Hematopoietic multipotent progenitor cell treated with erythropoietin and hydrocortisone succinate and interleukin-3 and kit ligand, for 17 days (in vitro differentiated cells): ENCODE measurements around the gene VAV2.
A peak's percentile ranks its signal among the peaks of the same experiment; 100 is the strongest.

Source experiments
- DNase-seq: peaks from one replicate; pipeline ENCODE4 v3.0.0-alpha.2; 2015; ENCODE audit warnings: low spot score

Gene VAV2

GRCh38 chr9:133874659-133875058 is 117.5 kb downstream of the VAV2 start:
- DNase-seq, result no peak

- no peak for DNase-seq
Observed at GRCh38 chr9:133874060-133874657, 118.0 kb downstream of the VAV2 start.

- no peak for DNase-seq
Observed at GRCh38 chr9:133873461-133873891, 118.6 kb downstream of the VAV2 start.

- DNase-seq, result no peak
Observed at GRCh38 chr9:133873009-133873408, 119.1 kb downstream of the VAV2 start.

GRCh38 chr9:133870598-133871595 is 121.2 kb downstream of the VAV2 start:
- no peak for DNase-seq

- DNase-seq, result peak; percentile 74
Observed at GRCh38 chr9:133869674-133870405, 122.3 kb downstream of the VAV2 start.

GRCh38 chr9:133868203-133868602 is 123.9 kb downstream of the VAV2 start:
- no peak for DNase-seq

GRCh38 chr9:133866946-133867345 is 125.2 kb downstream of the VAV2 start:
- DNase-seq, result no peak

- DNase-seq, result no peak
Observed at GRCh38 chr9:133864011-133864410, 128.1 kb downstream of the VAV2 start.

- no peak for DNase-seq
Observed at GRCh38 chr9:133863257-133863592, 128.9 kb downstream of the VAV2 start.

GRCh38 chr9:133862585-133863256 is 129.4 kb downstream of the VAV2 start:
- DNase-seq, result no peak

GRCh38 chr9:133861692-133862091 is 130.4 kb downstream of the VAV2 start:
- DNase-seq, result no peak

GRCh38 chr9:133861086-133861485 is 131.0 kb downstream of the VAV2 start:
- DNase-seq, result no peak

GRCh38 chr9:133858771-133859170 is 133.4 kb downstream of the VAV2 start:
- no peak for DNase-seq

GRCh38 chr9:133857639-133858038 is 134.5 kb downstream of the VAV2 start:
- DNase-seq, result no peak

- DNase-seq, result no peak
Observed at GRCh38 chr9:133856798-133857197, 135.3 kb downstream of the VAV2 start.

GRCh38 chr9:133855802-133856521 is 136.2 kb downstream of the VAV2 start:
- no peak for DNase-seq

GRCh38 chr9:133855371-133855770 is 136.8 kb downstream of the VAV2 start:
- DNase-seq, result no peak

- DNase-seq, result no peak
Observed at GRCh38 chr9:133854765-133855164, 137.4 kb downstream of the VAV2 start.

- DNase-seq, result no peak
Observed at GRCh38 chr9:133854048-133854447, 138.1 kb downstream of the VAV2 start.

- no peak for DNase-seq
Observed at GRCh38 chr9:133853331-133853730, 138.8 kb downstream of the VAV2 start.
